Esophagus squamous epithelium (tissue), 4 donors: ENCODE data around the gene AWAT1.

ENCODE experiments used
- POLR2A ChIP-seq, 4 donors: fragments of 450-650 bp; IDR thresholded peaks; one replicate each; pipeline ENCODE4 v1.6.1; 2017; ENCODE audit warnings: antibody characterized with exemption in 4 of 4, mild to moderate bottlenecking in 4 of 4, moderate library complexity in 3 of 4
- TF ChIP-seq, protein P1 (sequence below), 6 experiments: fragments of 450-650 bp in 4 of 6; fragments of 200-600 bp in 2 of 6; sonication (generic) in 2 of 6; IDR thresholded peaks; one replicate each; pipeline ENCODE4 v1.5.1; 2016 to 2019; ENCODE audit warnings: antibody characterized with exemption in 6 of 6, mild to moderate bottlenecking in 4 of 6, moderate library complexity in 4 of 6

DNA sequence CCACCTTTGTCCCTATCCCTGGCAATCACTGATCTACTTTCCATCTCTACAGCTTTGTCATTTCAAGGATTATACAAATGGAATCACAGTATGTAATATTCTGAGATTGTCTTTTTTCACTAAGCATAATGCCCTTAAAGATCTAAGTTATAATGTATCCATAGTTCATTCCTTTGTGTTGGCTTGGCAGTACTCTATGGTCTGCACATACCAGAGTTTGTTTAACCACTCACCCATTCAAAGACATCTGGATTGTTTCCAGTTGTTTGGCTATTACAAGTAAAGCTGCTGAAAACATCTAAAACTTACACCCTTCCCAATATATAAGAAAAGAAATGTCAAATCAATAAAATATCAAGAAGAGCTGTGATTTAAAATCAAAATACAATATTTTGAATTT lies 26.0 kb upstream of the AWAT1 start:
- TF ChIP-seq POLR2A (IDR thresholded peaks at IDR 0.05): no peak
- TF ChIP-seq, protein P1, sequence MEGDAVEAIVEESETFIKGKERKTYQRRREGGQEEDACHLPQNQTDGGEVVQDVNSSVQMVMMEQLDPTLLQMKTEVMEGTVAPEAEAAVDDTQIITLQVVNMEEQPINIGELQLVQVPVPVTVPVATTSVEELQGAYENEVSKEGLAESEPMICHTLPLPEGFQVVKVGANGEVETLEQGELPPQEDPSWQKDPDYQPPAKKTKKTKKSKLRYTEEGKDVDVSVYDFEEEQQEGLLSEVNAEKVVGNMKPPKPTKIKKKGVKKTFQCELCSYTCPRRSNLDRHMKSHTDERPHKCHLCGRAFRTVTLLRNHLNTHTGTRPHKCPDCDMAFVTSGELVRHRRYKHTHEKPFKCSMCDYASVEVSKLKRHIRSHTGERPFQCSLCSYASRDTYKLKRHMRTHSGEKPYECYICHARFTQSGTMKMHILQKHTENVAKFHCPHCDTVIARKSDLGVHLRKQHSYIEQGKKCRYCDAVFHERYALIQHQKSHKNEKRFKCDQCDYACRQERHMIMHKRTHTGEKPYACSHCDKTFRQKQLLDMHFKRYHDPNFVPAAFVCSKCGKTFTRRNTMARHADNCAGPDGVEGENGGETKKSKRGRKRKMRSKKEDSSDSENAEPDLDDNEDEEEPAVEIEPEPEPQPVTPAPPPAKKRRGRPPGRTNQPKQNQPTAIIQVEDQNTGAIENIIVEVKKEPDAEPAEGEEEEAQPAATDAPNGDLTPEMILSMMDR (IDR thresholded peaks at IDR 0.05): no peak
